Activated CD4-positive, alpha-beta T cell treated with anti-CD3 and anti-CD28 coated beads, Interleukin-10, Interleukin-2, amounts not matched to agents 100 ng/mL and 50 ng/mL, durations not matched to agents 16 hours and 8 hours (primary cell): Measurements from ENCODE around the gene WDR33.

ENCODE experiments used
- DNase-seq: peaks from one replicate; pipeline ENCODE4 v3.0.0-alpha.2; 2020

WDR33 gene

GRCh38 chr2:127670055-127670956 is 140.7 kb downstream of the WDR33 start:
- no peak for DNase-seq

GRCh38 chr2:127669056-127669455 is 141.9 kb downstream of the WDR33 start:
- DNase-seq, result no peak

- DNase-seq, result no peak
These were observed 145.6 kb downstream of the WDR33 start for GRCh38 chr2:127665267-127665893.

- no peak for DNase-seq
These were observed 146.1 kb downstream of the WDR33 start for GRCh38 chr2:127664895-127665225.

GRCh38 chr2:127664065-127664894 is 146.7 kb downstream of the WDR33 start:
- DNase-seq, result no peak

GRCh38 chr2:127663566-127664064 is 147.4 kb downstream of the WDR33 start:
- no peak for DNase-seq

GRCh38 chr2:127662937-127663565 is 147.9 kb downstream of the WDR33 start:
- DNase-seq, result no peak

GRCh38 chr2:127661949-127662510 is 148.9 kb downstream of the WDR33 start:
- no peak for DNase-seq

- no peak for DNase-seq
These were observed 149.8 kb downstream of the WDR33 start for GRCh38 chr2:127661072-127661649.

- no peak for DNase-seq
These were observed 150.7 kb downstream of the WDR33 start for GRCh38 chr2:127660291-127660578.

- DNase-seq, result no peak
These were observed 151.3 kb downstream of the WDR33 start for GRCh38 chr2:127659408-127660290.

- DNase-seq, result no peak
These were observed 152.1 kb downstream of the WDR33 start for GRCh38 chr2:127658641-127659407.

- no peak for DNase-seq
These were observed 152.8 kb downstream of the WDR33 start for GRCh38 chr2:127658146-127658545.

- DNase-seq, result no peak
These were observed 153.8 kb downstream of the WDR33 start for GRCh38 chr2:127657232-127657595.

GRCh38 chr2:127656569-127657231 is 154.3 kb downstream of the WDR33 start:
- no peak for DNase-seq

- no peak for DNase-seq
These were observed 155.5 kb downstream of the WDR33 start for GRCh38 chr2:127655209-127656073.

- no peak for DNase-seq
These were observed 156.2 kb downstream of the WDR33 start for GRCh38 chr2:127654838-127655175.

GRCh38 chr2:127654084-127654837 is 156.7 kb downstream of the WDR33 start:
- DNase-seq, result no peak
